Heart right ventricle (tissue), 16 donors: Measurements from ENCODE around the gene KIAA0319L. TPM values are rescaled to one million over a fixed set of nuclear protein-coding genes. Genes with fewer than 3 reads are reported as not detected.

Source experiments
- ATAC-seq, 8 donors: fragments of 200-7000 bp; cut with Tn5 transposase; one replicate each; pipeline ENCODE4 v1.9.1; 2020; ENCODE audit warnings: mild to moderate bottlenecking in 8 of 8, moderate library complexity in 8 of 8, moderate number of reproducible peaks in 1 of 8
- DNase-seq, 2 donors: peaks; one replicate each; pipeline ENCODE4 v3.0.0-alpha.2; 2020
- H3K27ac ChIP-seq, 10 donors: fragments of 200-600 bp; sonication (generic) in 2 of 10; one replicate each; pipeline versions ENCODE4 v1.5.0 to v1.8.0; 2020 to 2022; ENCODE audit warnings: mild to moderate bottlenecking in 3 of 10
- H3K27me3 ChIP-seq, 7 donors: fragments of 200-600 bp; one replicate each; pipeline ENCODE4 v1.8.0; 2021 to 2022; ENCODE audit warnings: mild to moderate bottlenecking in 2 of 7
- H3K36me3 ChIP-seq, 9 donors: fragments of 200-600 bp; sonication (generic) in 1 of 9; one replicate each; pipeline versions ENCODE4 v1.5.0 to v1.8.0; 2020 to 2022; ENCODE audit warnings: mild to moderate bottlenecking in 2 of 9
- H3K4me1 ChIP-seq, 9 donors: fragments of 200-600 bp; sonication (generic) in 1 of 9; one replicate each; pipeline versions ENCODE4 v1.5.0 to v1.8.0; 2020 to 2022; ENCODE audit warnings: mild to moderate bottlenecking in 4 of 9
- H3K4me3 ChIP-seq, 10 donors: fragments of 200-600 bp; sonication (generic) in 2 of 10; one replicate each; pipeline versions ENCODE4 v1.5.0 to v1.8.0; 2020 to 2022; ENCODE audit warnings: mild to moderate bottlenecking in 7 of 10, moderate library complexity in 2 of 10
- H3K9me3 ChIP-seq, 11 donors: fragments of 200-600 bp in 10 of 11; sonication (generic) in 2 of 11; one replicate each; pipeline versions ENCODE4 v1.5.0 to v1.8.0; 2013 to 2022; ENCODE audit warnings: mild to moderate bottlenecking in 2 of 11, control low read depth in 1 of 11, moderate library complexity in 1 of 11
- CTCF ChIP-seq, 9 donors: fragments of 200-600 bp; sonication (generic) in 2 of 9; IDR thresholded peaks; one replicate each; pipeline versions ENCODE4 v1.5.0 to v1.8.0; 2021 to 2022; ENCODE audit warnings: antibody characterized with exemption in 9 of 9, mild to moderate bottlenecking in 5 of 9, moderate library complexity in 1 of 9
- WGBS, 2 donors: extraction: QIAGEN DNeasy Blood & Tissue Kit; methylation state at CpG; one replicate each; pipeline ENCODE4 v1.1.7; 2013; ENCODE audit warnings: inconsistent platforms in 1 of 2; 5-methylcytosine and 5-hydroxymethylcytosine counted together
- intact Hi-C, 10 donors: fragments of 100-400 bp; cut with DNase I; formaldehyde crosslinking; loops; one replicate each; pipeline versions ENCODE4 v1.11.1 to v1.14.2; 2022
- polyA plus RNA-seq, 2 donors: library from polyadenylated mRNA; stranded (reverse); fragments of 200-250 nt; gene quantifications; one replicate each; pipeline ENCODE4 v1.2.3, GENCODE V29; 2013
- total RNA-seq, 10 donors: library from RNA; stranded (reverse); fragmentation: NEBNext Ultra II Directional in 3 of 10; extraction: Animal tissue kit (Norgen Biotek cat#: 25700) in 3 of 10; gene quantifications; one replicate each; pipeline versions ENCODE4 v1.2.1 to v1.2.4, GENCODE V29; 2021 to 2023
- donor health status: Arrhythmogenic right ventricular cardiomyopathy.
- donor health status: ischemic (EF 13 %, LVEDD 7.1; RV severe dilation, severe dysfunction).
- donor health status: healthy with polysubstance abuse.
- donor health status: DM: no; HTN: yes; CAD: no.
- donor health status: DM: no; HTN: no; CAD: no.
- donor health status: ischemic (EF 25% LVEDD 6.9; RV normal size, moderate dysfunction).
- donor health status: ischemic (EF 25% LVEDD 5.7; RV mildly dilated, moderate dysfunction).
- donor health status: healthy.
- donor health status: DM: yes; HTN: yes; CAD: no.
- donor health status: Ischemic cardiomyopathy.
- donor health status: ischemic (EF 35%, LVEDD 5.7; RV mildly dilated, moderate dysfunction).
- donor health status: nonischemic (EF 11% LVEDD 7.7; RV severe dilation, severe dysfunction).
- donor health status: DM: yes; HTN: yes; CAD: no.
- donor health status: PGD.
- donor health status: ischemic (EF 29% LVEDD 5.4; RV normal size, mild dysfunction).
- donor health status: nonischemic (EF 23%, LVEDD 6.1; RV moderate dilation, normal function).

The KIAA0319L gene
- total and polyA plus RNA-seq, 12 donors: 26.0 to 84.3 (median 74.9) TPM

- Histone ChIP-seq H3K36me3 (peaks cover 0 to 100% (median 43%) of the 10 kb centered on the region in 9 donors), H3K27me3 (no peaks in the 10 kb centered on the region), H3K4me1 (no peaks in the 10 kb centered on the region), H3K9me3 (no peaks in the 10 kb centered on the region), H3K27ac (no peak overlapping the region), H3K4me3 (no peak overlapping the region)
- no peak for TF ChIP-seq CTCF (IDR thresholded peaks at IDR 0.05)
- WGBS, 2 donors: 90 to 91% methylated on average over 10 of the region's 10 CpGs
- DNase-seq (no peak), ATAC-seq (no peak)
- intact Hi-C loops: no loop called here
These were observed 166.4 kb downstream of the KIAA0319L start for GRCh38 chr1:35390600-35391494.

DNA sequence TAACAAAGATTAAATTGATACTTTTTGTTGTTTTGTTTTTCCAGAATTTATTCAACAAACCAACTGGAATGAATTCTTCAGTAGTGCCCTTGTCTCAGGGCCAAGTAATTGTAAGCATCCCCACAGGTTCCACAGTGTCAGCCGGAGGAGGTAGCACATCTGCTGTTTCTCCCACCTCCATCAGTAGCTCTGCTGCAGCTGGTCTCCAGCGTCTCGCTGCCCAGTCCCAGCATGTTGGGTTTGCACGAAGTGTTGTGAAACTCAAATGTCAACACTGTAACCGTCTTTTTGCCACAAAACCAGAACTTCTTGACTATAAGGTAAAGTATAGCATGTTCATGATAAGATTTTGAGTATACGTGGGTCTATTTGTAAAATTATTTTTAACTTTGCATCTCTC lies 170.2 kb downstream of the KIAA0319L start:
- TF ChIP-seq CTCF (IDR thresholded peaks at IDR 0.05): no peak
- no peaks in the 10 kb centered on the region for H3K9me3 ChIP-seq
- H3K27ac ChIP-seq: no peak overlapping the region
- peaks cover 0 to 95% (median 39%) of the 10 kb centered on the region in 9 donors for H3K36me3 ChIP-seq
- no peak overlapping the region for H3K4me3 ChIP-seq
- ATAC-seq: no peak
- 84 to 89% methylated on average over 6 of the region's 6 CpGs for WGBS, 2 donors
- intact Hi-C loops: no loop called here
- DNase-seq: no peak
- H3K4me1 ChIP-seq: no peaks in the 10 kb centered on the region
- H3K27me3 ChIP-seq: no peaks in the 10 kb centered on the region

- H3K36me3 ChIP-seq: peaks cover 0 to 95% (median 39%) of the 10 kb centered on the region in 9 donors
- WGBS, 2 donors: 89 to 91% methylated on average over 7 of the region's 7 CpGs
- no peaks in the 10 kb centered on the region for H3K27me3 ChIP-seq
- no peak overlapping the region for H3K4me3 ChIP-seq
- no peak overlapping the region for H3K27ac ChIP-seq
- ATAC-seq (no peak), DNase-seq (no peak)
- no peak for TF ChIP-seq CTCF (IDR thresholded peaks at IDR 0.05)
- H3K4me1 ChIP-seq: no peaks in the 10 kb centered on the region
- H3K9me3 ChIP-seq: no peaks in the 10 kb centered on the region
- intact Hi-C loops: no loop called here
These were observed 170.9 kb downstream of the KIAA0319L start for GRCh38 chr1:35386290-35386689.

Other genes with a start within 250 kb of the KIAA0319L start
- gene NCDN, start 396 bp upstream of the KIAA0319L start, total RNA-seq: 10 to 100 TPM; 20.3 to 51.7 (median 34.5) TPM
- gene NCDN, start 396 bp upstream of the KIAA0319L start, polyA plus RNA-seq: 10 to 100 TPM; 15.3 to 15.8 TPM
- gene TFAP2E, start 15.9 kb upstream of the KIAA0319L start, total RNA-seq: under 1 TPM in 7 of 10 donors, not detected in 3; 0.18 to 0.56 (median 0.40) TPM
- gene TFAP2E, start 15.9 kb upstream of the KIAA0319L start, polyA plus RNA-seq: 1 to 10 TPM in 1 of 2 donors, under 1 TPM in 1; 0.22 to 1.4 TPM
- gene PSMB2, start 84.1 kb upstream of the KIAA0319L start, total RNA-seq: 10 to 100 TPM; 34.1 to 55.0 (median 39.1) TPM
- 10 to 100 TPM; 34.2 to 44.1 TPM for gene PSMB2, start 84.1 kb upstream of the KIAA0319L start, polyA plus RNA-seq
- 10 to 100 TPM in 4 of 10 donors, 1 to 10 TPM in 6; 7.2 to 13.3 (median 9.7) TPM for gene C1orf216, start 161.5 kb upstream of the KIAA0319L start, total RNA-seq
- 1 to 10 TPM; 4.6 to 9.1 TPM for gene C1orf216, start 161.5 kb upstream of the KIAA0319L start, polyA plus RNA-seq
- gene CLSPN, start 212.6 kb upstream of the KIAA0319L start, total RNA-seq: 1 to 10 TPM in 2 of 10 donors, under 1 TPM in 8; 0.26 to 2.8 (median 0.43) TPM
- under 1 TPM; 0.06 to 0.29 TPM for gene CLSPN, start 212.6 kb upstream of the KIAA0319L start, polyA plus RNA-seq